ENCODE data around the gene SMIM5. TPM values are rescaled to one million over a fixed set of nuclear protein-coding genes. Genes with fewer than 3 reads are reported as not detected.

The SMIM5 gene
- total and polyA plus RNA-seq, 7 donors = 0.11 to 0.92 (median 0.19) TPM; not detected in 1

DNA sequence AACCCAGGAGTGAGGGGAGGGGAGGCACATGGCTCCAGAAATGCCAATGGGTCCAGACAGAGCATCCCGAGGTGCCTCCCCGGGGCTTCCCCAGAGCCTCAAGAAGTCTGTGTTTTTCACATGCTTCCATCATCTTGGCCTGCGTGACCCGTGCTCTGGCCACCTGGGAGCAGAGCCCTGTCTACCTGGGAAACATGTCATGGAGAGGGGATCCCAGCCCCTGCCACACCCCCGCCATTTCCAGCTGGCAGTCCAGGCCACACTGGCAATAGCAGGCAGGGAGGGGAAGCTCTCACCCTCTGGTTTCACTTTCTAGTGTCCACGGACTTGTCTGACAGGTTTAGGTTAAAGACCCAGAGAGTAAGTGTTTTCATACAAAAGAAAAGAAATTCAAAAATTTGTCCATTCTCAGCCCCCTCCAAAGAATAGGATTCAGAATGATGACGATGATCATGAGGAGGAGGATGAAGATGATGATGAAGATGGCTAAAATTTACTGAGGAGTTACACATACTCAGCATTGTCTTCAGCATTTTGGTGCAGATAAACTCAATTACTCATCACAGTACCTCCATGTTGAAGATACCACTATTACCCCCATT is 9.0 kb downstream of the SMIM5 start:
- ATAC-seq (no peak), DNase-seq (no peak)
- Histone ChIP-seq H3K9me3 (no peaks in the 10 kb centered on the region), H3K36me3 (ENCODE audit: insufficient read depth in 1 of 2, low read depth in 1 of 2) (peaks cover 0 to 22% of the 10 kb centered on the region in 2 donors), H3K27ac (no peak overlapping the region), H3K4me1 (no peaks in the 10 kb centered on the region), H3K27me3 (ENCODE audit: insufficient read depth in 3 of 3, low read length in 2 of 3) (no peaks in the 10 kb centered on the region), H3K4me3 (no peak overlapping the region)
- TF ChIP-seq, protein P1, sequence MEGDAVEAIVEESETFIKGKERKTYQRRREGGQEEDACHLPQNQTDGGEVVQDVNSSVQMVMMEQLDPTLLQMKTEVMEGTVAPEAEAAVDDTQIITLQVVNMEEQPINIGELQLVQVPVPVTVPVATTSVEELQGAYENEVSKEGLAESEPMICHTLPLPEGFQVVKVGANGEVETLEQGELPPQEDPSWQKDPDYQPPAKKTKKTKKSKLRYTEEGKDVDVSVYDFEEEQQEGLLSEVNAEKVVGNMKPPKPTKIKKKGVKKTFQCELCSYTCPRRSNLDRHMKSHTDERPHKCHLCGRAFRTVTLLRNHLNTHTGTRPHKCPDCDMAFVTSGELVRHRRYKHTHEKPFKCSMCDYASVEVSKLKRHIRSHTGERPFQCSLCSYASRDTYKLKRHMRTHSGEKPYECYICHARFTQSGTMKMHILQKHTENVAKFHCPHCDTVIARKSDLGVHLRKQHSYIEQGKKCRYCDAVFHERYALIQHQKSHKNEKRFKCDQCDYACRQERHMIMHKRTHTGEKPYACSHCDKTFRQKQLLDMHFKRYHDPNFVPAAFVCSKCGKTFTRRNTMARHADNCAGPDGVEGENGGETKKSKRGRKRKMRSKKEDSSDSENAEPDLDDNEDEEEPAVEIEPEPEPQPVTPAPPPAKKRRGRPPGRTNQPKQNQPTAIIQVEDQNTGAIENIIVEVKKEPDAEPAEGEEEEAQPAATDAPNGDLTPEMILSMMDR (IDR thresholded peaks at IDR 0.05) = no peak
- WGBS, 3 donors = 90 to 92% (median 91%) methylated on average over 7 of the region's 7 CpGs
- intact Hi-C loops (cut with DNase I) = no loop called here

DNA sequence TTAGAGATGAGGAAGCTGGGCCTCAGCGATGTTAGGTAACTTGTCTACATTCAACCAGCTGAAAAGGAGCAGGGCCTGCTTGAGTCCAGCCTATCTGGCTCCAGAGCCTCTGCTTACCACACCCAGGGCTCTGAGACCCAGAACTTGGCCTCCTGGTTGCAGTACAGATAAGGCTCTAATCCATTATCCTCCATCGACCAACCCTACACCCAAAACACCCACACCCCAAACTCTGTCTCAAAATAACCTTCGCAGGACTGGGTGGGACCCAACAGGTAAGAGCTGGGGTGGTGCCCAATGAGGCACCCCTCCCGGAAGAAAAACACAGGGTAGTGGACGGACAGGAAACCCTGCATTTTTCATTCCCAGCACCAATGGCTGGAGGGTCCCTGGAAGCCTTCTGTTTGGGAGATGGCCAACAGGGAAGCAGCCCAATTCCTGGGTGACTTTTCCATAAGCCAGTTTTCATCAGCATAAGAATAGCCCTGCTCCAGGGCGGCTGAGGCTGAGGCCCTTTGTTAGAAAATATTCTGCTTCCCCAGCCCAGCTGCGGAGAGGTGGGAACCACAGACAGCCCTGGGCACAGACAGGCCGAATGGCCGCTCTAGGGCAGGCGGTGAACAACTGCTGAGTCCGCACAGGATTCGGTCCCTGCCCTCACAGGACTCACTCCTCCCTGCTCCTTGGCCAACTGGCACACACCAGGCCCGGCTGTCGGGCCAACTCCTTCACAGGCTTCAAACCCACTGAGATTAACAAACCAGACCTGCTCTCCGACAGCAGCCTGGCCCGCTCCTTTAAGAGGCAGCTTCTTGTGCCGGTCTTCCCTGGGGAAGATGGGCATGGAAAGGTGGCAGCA is 9.8 kb downstream of the SMIM5 start:
- Histone ChIP-seq H3K27ac (no peak overlapping the region), H3K27me3 (ENCODE audit: insufficient read depth in 3 of 3, low read length in 2 of 3) (no peaks in the 10 kb centered on the region), H3K9me3 (no peaks in the 10 kb centered on the region), H3K36me3 (ENCODE audit: insufficient read depth in 1 of 2, low read depth in 1 of 2) (peaks cover 0 to 25% of the 10 kb centered on the region in 2 donors), H3K4me3 (no peak overlapping the region), H3K4me1 (no peaks in the 10 kb centered on the region)
- TF ChIP-seq, protein P1 (IDR thresholded peaks at IDR 0.05) = no peak
- 70 to 85% (median 78%) methylated on average over 17 of the region's 17 CpGs for WGBS, 3 donors
- no peak for ATAC-seq
- intact Hi-C loops (cut with DNase I) = no loop called here
- DNase-seq = no peak

DNA sequence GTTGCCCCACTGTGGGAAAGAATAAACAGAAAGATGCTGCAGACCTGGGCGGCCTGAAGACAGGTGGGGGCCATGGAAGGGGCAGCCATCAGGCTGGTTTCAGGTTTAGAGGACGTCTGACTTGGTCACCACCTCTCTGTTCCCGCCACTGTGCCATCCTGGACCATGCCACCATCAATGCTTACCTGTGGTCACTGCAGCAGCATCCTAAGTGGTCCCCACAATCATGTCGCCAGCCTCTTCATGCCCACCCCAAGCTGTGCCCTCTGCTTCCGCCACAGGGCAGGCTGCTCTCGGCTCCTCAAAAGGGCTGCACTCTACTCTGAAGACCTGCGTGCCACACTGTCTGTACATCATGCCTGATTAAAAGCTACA is 10.4 kb downstream of the SMIM5 start:
- DNase-seq = no peak

DNA sequence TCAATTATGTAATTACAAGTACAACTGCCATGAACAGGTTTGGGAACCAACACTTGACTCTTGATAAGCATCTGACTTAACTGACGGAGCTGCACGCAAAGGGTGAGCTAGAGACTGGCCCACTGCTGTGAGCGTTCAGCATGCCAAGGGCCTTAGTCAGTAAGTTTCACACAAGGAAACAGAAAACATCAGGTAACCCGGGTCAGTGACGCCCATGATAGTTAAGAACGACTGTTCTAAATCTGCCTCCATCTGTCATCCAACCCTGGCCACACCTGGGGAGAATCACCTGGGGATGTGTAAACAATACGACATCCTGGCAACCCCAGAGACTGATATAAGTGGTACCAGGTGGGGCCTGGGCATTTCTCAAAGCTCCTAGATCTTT is 12.3 kb downstream of the SMIM5 start:
- Histone ChIP-seq H3K27ac (no peak overlapping the region), H3K36me3 (ENCODE audit: insufficient read depth in 1 of 2, low read depth in 1 of 2) (peaks cover 0 to 46% of the 10 kb centered on the region in 2 donors), H3K4me1 (no peaks in the 10 kb centered on the region), H3K4me3 (no peak overlapping the region), H3K27me3 (ENCODE audit: insufficient read depth in 3 of 3, low read length in 2 of 3) (no peaks in the 10 kb centered on the region), H3K9me3 (no peaks in the 10 kb centered on the region)
- WGBS, 3 donors = 81 to 90% (median 85%) methylated on average over 7 of the region's 7 CpGs
- intact Hi-C loops (cut with DNase I) = no loop called here
- DNase-seq = no peak
- ATAC-seq = no peak
- TF ChIP-seq, protein P1 (IDR thresholded peaks at IDR 0.05) = no peak

More for the DNA sequence above, 10.4 kb downstream of the SMIM5 start:
- Histone ChIP-seq H3K27ac (no peak overlapping the region), H3K27me3 (ENCODE audit: insufficient read depth in 3 of 3, low read length in 2 of 3) (no peaks in the 10 kb centered on the region), H3K9me3 (no peaks in the 10 kb centered on the region), H3K4me1 (no peaks in the 10 kb centered on the region), H3K4me3 (no peak overlapping the region), H3K36me3 (ENCODE audit: insufficient read depth in 1 of 2, low read depth in 1 of 2) (peaks cover 0 to 28% of the 10 kb centered on the region in 2 donors)
- ATAC-seq = no peak
- TF ChIP-seq, protein P1 (IDR thresholded peaks at IDR 0.05) = no peak
- intact Hi-C loops (cut with DNase I) = no loop called here
- WGBS, 3 donors = 93 to 99% (median 94%) methylated on average over 7 of the region's 7 CpGs
